Neuronal stem cell (in vitro differentiated cells): ENCODE data around the gene UTRN.

ENCODE experiments used
- DNase-seq: peaks from one replicate; pipeline ENCODE4 v3.0.0-alpha.2; 2013; ENCODE audit warnings: low spot score
- H2AFZ ChIP-seq: one replicate; pipeline ENCODE4 v1.6.1; 2013; ENCODE audit warnings: mild to moderate bottlenecking, low read length, inconsistent platforms
- H2AK5ac ChIP-seq: 2 replicates; pipeline ENCODE4 v1.6.1; 2013; ENCODE audit warnings: low read depth, mild to moderate bottlenecking, inconsistent platforms, low read length, moderate library complexity, mixed read lengths
- H2BK120ac ChIP-seq: 2 replicates; pipeline ENCODE4 v1.6.1; 2013; ENCODE audit warnings: low read depth, mild to moderate bottlenecking, inconsistent platforms, low read length, moderate library complexity, mixed read lengths
- H2BK12ac ChIP-seq: one replicate; pipeline ENCODE4 v1.6.1; 2013; ENCODE audit warnings: low read length, inconsistent platforms
- H2BK15ac ChIP-seq: 2 replicates; pipeline ENCODE4 v1.6.1; 2013; ENCODE audit warnings: mild to moderate bottlenecking, low read length, inconsistent platforms, mixed read lengths
- H2BK5ac ChIP-seq: one replicate; pipeline ENCODE4 v1.6.1; 2013; ENCODE audit warnings: inconsistent platforms, mild to moderate bottlenecking, low read length, moderate library complexity
- H3K14ac ChIP-seq: one replicate; pipeline ENCODE4 v1.6.1; 2013; ENCODE audit warnings: low read length, inconsistent platforms
- H3K18ac ChIP-seq: 2 replicates; pipeline ENCODE4 v1.6.1; 2013; ENCODE audit warnings: low read length, inconsistent platforms
- H3K23ac ChIP-seq: 2 replicates; pipeline ENCODE4 v1.6.1; 2013; ENCODE audit warnings: low read depth, mild to moderate bottlenecking, mixed read lengths, low read length, inconsistent platforms; ENCODE audit not compliant: poor library complexity
- H3K27ac ChIP-seq: replicated peaks from 3 replicates; pipeline ENCODE4 v1.5.1; 2013; ENCODE audit warnings: low read length, inconsistent platforms
- H3K27me3 ChIP-seq, 3 experiments: 2 replicates each; pipeline ENCODE4 v1.6.1; 2013; ENCODE audit warnings: low read length in 3 of 3, mild to moderate bottlenecking in 2 of 3, inconsistent platforms in 1 of 3, low read depth in 1 of 3, mixed read lengths in 1 of 3, moderate library complexity in 1 of 3; ENCODE audit not compliant: control insufficient read depth in 3 of 3, insufficient read depth in 3 of 3
- H3K36me3 ChIP-seq, 2 donors: replicated peaks in 1 of 2; 2 replicates each; pipeline ENCODE4 v1.6.1; 2013; ENCODE audit warnings: low read length in 2 of 2; ENCODE audit not compliant: control insufficient read depth in 2 of 2, insufficient read depth in 2 of 2
- H3K4ac ChIP-seq: 2 replicates; pipeline ENCODE4 v1.6.1; 2013; ENCODE audit warnings: inconsistent platforms, mild to moderate bottlenecking, low read length, moderate library complexity
- H3K4me1 ChIP-seq, 2 donors: 1 replicate in 1 of 2; 2 replicates in 1 of 2; pipeline ENCODE4 v1.6.1; 2013; ENCODE audit warnings: low read length in 2 of 2, low read depth in 1 of 2; ENCODE audit not compliant: control insufficient read depth in 2 of 2, insufficient read depth in 1 of 2
- H3K4me2 ChIP-seq: one replicate; pipeline ENCODE4 v1.6.1; 2013; ENCODE audit warnings: mild to moderate bottlenecking, low read length, inconsistent platforms; ENCODE audit not compliant: insufficient read depth, poor library complexity, severe bottlenecking
- H3K4me3 ChIP-seq, 2 donors: 2 replicates each; pipeline ENCODE4 v1.5.1; 2013; ENCODE audit warnings: low read length in 2 of 2, mild to moderate bottlenecking in 2 of 2, inconsistent platforms in 1 of 2, moderate library complexity in 1 of 2
- H3K79me1 ChIP-seq: one replicate; pipeline ENCODE4 v1.6.1; 2013; ENCODE audit warnings: low read depth, mild to moderate bottlenecking, inconsistent platforms, low read length, moderate library complexity
- H3K9ac ChIP-seq: one replicate; pipeline ENCODE4 v1.6.1; 2013; ENCODE audit warnings: mild to moderate bottlenecking, low read depth, low read length, inconsistent platforms; ENCODE audit not compliant: poor library complexity
- H3K9me3 ChIP-seq, 2 donors: replicated peaks in 1 of 2; 2 replicates each; pipeline versions ENCODE3 to v1.6.1; 2013; ENCODE audit warnings: low read length in 2 of 2, mild to moderate bottlenecking in 2 of 2, inconsistent platforms in 1 of 2, low read depth in 1 of 2, mixed read lengths in 1 of 2, moderate library complexity in 1 of 2; ENCODE audit not compliant: control insufficient read depth in 2 of 2, insufficient read depth in 1 of 2
- H4K8ac ChIP-seq: one replicate; pipeline ENCODE4 v1.6.1; 2013; ENCODE audit warnings: low read depth, mild to moderate bottlenecking, inconsistent platforms, low read length, moderate library complexity
- H4K91ac ChIP-seq: one replicate; pipeline ENCODE4 v1.6.1; 2013; ENCODE audit warnings: low read length, low read depth, mild to moderate bottlenecking, inconsistent platforms; ENCODE audit not compliant: poor library complexity
- WGBS, 2 donors: extraction: QIAGEN DNeasy Blood & Tissue Kit; methylation state at CpG; one replicate each; pipeline ENCODE4 v1.1.7; 2013; ENCODE audit warnings: missing lambda C conversion rate in 2 of 2, mixed read lengths in 1 of 2; ENCODE audit not compliant: insufficient read length in 2 of 2, insufficient replicate concordance in 1 of 2; ENCODE audit errors: extremely low coverage in 2 of 2; 5-methylcytosine and 5-hydroxymethylcytosine counted together

Gene UTRN

GRCh38 chr6:144327081-144327480 is 41.9 kb downstream of the UTRN start:
- WGBS, 2 donors: no CpG with 5 or more reads among the region's 5 CpGs
- Histone ChIP-seq H4K91ac (no peak overlapping the region), H3K27me3 (no peaks in the 10 kb centered on the region), H2BK120ac (no peak overlapping the region), H3K4me2 (no peak overlapping the region), H2BK12ac (no peak overlapping the region), H3K4me1 (peaks cover 0 to 5% of the 10 kb centered on the region in 2 donors), H3K9me3 (peaks cover 0 to 12% of the 10 kb centered on the region in 2 donors), H3K14ac (no peak overlapping the region), H3K4me3 (no peak overlapping the region), H2AK5ac (no peak overlapping the region), H3K79me1 (peaks cover under 1% of the 10 kb centered on the region), H2BK5ac (no peak overlapping the region), H4K8ac (no peak overlapping the region), H2BK15ac (no peak overlapping the region), H3K9ac (no peak overlapping the region), H3K4ac (no peak overlapping the region), H3K23ac (no peak overlapping the region), H3K27ac (no peak overlapping the region), H2AFZ (no peak overlapping the region), H3K18ac (no peak overlapping the region), H3K36me3 (no peaks in the 10 kb centered on the region)
- no peak for DNase-seq

- H3K4me1 ChIP-seq: peaks cover 0 to 3% of the 10 kb centered on the region in 2 donors
- peaks cover 0 to 8% of the 10 kb centered on the region in 2 donors for H3K9me3 ChIP-seq
- H2BK5ac ChIP-seq: no peak overlapping the region
- H3K23ac ChIP-seq: no peak overlapping the region
- no peaks in the 10 kb centered on the region for H3K27me3 ChIP-seq
- no peak overlapping the region for H2AFZ ChIP-seq
- no peak overlapping the region for H4K91ac ChIP-seq
- no peak overlapping the region for H2AK5ac ChIP-seq
- H2BK12ac ChIP-seq: no peak overlapping the region
- H3K4me3 ChIP-seq: no peak overlapping the region
- no peak overlapping the region for H3K4me2 ChIP-seq
- H3K14ac ChIP-seq: no peak overlapping the region
- no peak overlapping the region for H3K9ac ChIP-seq
- no peak overlapping the region for H3K18ac ChIP-seq
- no peak for DNase-seq
- no peak overlapping the region for H4K8ac ChIP-seq
- no peak overlapping the region for H2BK120ac ChIP-seq
- H3K27ac ChIP-seq: no peak overlapping the region
- H3K79me1 ChIP-seq: peaks cover 2% of the 10 kb centered on the region
- no peaks in the 10 kb centered on the region for H3K36me3 ChIP-seq
- no peak overlapping the region for H2BK15ac ChIP-seq
- WGBS, 2 donors: no CpG with 5 or more reads among the region's 10 CpGs
- no peak overlapping the region for H3K4ac ChIP-seq
These were observed 45.2 kb downstream of the UTRN start for GRCh38 chr6:144330017-144330987.

GRCh38 chr6:144331491-144331969 is 46.4 kb downstream of the UTRN start:
- no peak overlapping the region for H3K14ac ChIP-seq
- DNase-seq: no peak
- no peak overlapping the region for H3K23ac ChIP-seq
- H2BK5ac ChIP-seq: no peak overlapping the region
- no peak overlapping the region for H2BK12ac ChIP-seq
- no peak overlapping the region for H2AFZ ChIP-seq
- WGBS, 2 donors: no CpG with 5 or more reads among the region's 8 CpGs
- H3K4me1 ChIP-seq: peaks cover 0 to 3% of the 10 kb centered on the region in 2 donors
- H3K79me1 ChIP-seq: peaks cover 4% of the 10 kb centered on the region
- no peak overlapping the region for H3K4me2 ChIP-seq
- no peak overlapping the region for H3K4ac ChIP-seq
- H3K9ac ChIP-seq: no peak overlapping the region
- H3K27ac ChIP-seq: no peak overlapping the region
- no peak overlapping the region for H2AK5ac ChIP-seq
- peaks cover 0 to 3% of the 10 kb centered on the region in 2 donors for H3K9me3 ChIP-seq
- H2BK120ac ChIP-seq: no peak overlapping the region
- H2BK15ac ChIP-seq: no peak overlapping the region
- no peak overlapping the region for H3K18ac ChIP-seq
- no peak overlapping the region for H3K4me3 ChIP-seq
- H3K36me3 ChIP-seq: no peaks in the 10 kb centered on the region
- no peaks in the 10 kb centered on the region for H3K27me3 ChIP-seq
- no peak overlapping the region for H4K8ac ChIP-seq
- no peak overlapping the region for H4K91ac ChIP-seq

GRCh38 chr6:144332177-144332576 is 47.0 kb downstream of the UTRN start:
- Histone ChIP-seq H3K27me3 (no peaks in the 10 kb centered on the region), H3K27ac (no peak overlapping the region), H2AFZ (no peak overlapping the region), H4K8ac (no peak overlapping the region), H3K14ac (no peak overlapping the region), H3K79me1 (peaks cover 6% of the 10 kb centered on the region), H3K9ac (no peak overlapping the region), H3K4me2 (no peak overlapping the region), H3K4ac (no peak overlapping the region), H3K23ac (no peak overlapping the region), H2BK15ac (no peak overlapping the region), H3K18ac (no peak overlapping the region), H4K91ac (no peak overlapping the region), H2BK12ac (no peak overlapping the region), H2BK5ac (no peak overlapping the region), H3K4me1 (peaks cover 0 to 3% of the 10 kb centered on the region in 2 donors), H3K4me3 (no peak overlapping the region), H3K9me3 (peaks cover 0 to 3% of the 10 kb centered on the region in 2 donors), H2AK5ac (no peak overlapping the region), H3K36me3 (no peaks in the 10 kb centered on the region), H2BK120ac (no peak overlapping the region)
- WGBS, 2 donors: no CpG with 5 or more reads among the region's 3 CpGs
- DNase-seq: no peak
